M059J (cell line): Measurements from ENCODE around the gene ACTR6. TPM values are rescaled to one million over a fixed set of nuclear protein-coding genes. Genes with fewer than 3 reads are reported as not detected.
"Not testable (repeated sequence)": the region's sequence is repeated elsewhere in the genome, so short reads cannot be mapped to it uniquely, and the experiment has no call there.

Experiments used
- DNase-seq: peaks from one replicate; pipeline ENCODE4 v3.0.0-alpha.2; 2012; ENCODE audit warnings: low read depth
- total RNA-seq: library from RNA; depleted of rRNA; stranded (reverse); fragments of >200 nt; shearing (Covaris generic); gene quantifications from 2 replicates; pipeline ENCODE4 v1.2.3, GENCODE V29; 2014

ACTR6 gene
- total RNA-seq, 1 experiment from 2014 or later, result 28.3 TPM

GRCh38 chr12:100219328-100220109 is 18.9 kb downstream of the ACTR6 start:
- no peak for DNase-seq

DNA sequence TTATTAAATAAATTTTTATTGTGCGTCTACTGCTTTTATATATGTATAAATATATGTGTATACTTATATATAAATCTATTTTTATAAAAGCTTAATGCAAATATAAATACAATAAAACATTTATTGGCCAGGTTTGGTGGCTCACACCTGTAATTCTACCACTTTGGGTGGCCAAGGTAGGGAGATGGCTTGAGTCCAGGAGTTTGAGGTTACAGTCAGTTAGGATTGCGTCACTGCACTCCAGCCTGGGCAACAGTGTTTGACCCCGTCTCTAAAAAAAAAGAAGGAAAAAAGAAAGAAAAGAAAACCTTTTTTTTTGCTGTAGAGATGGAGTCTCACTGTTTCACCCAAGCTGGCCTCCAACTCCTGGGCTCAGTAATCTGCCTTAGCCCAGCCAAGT is 20.9 kb downstream of the ACTR6 start:
- no peak for DNase-seq

DNA sequence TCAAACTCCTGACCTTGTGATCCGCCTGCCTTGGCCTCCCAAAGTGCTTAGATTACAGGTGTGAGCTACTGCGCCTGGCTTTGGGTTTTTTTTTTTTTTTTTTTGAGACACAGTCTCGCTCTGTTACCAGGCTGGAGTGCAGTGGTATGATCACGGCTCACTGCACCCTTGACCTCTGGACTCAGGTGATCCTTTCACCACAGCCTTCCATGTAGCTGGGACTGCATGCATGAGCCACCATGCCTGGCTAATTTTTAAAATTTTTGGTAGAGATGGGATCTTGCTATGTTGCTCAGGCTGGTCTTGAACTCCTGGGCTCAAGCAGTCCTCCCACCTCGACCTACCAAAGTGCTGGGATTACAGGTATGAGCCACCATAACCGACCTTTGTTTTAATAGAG is 21.6 kb downstream of the ACTR6 start:
- DNase-seq, result not testable (repeated sequence)

- no peak for DNase-seq
These were observed 24.9 kb downstream of the ACTR6 start for GRCh38 chr12:100225491-100225890.

DNA sequence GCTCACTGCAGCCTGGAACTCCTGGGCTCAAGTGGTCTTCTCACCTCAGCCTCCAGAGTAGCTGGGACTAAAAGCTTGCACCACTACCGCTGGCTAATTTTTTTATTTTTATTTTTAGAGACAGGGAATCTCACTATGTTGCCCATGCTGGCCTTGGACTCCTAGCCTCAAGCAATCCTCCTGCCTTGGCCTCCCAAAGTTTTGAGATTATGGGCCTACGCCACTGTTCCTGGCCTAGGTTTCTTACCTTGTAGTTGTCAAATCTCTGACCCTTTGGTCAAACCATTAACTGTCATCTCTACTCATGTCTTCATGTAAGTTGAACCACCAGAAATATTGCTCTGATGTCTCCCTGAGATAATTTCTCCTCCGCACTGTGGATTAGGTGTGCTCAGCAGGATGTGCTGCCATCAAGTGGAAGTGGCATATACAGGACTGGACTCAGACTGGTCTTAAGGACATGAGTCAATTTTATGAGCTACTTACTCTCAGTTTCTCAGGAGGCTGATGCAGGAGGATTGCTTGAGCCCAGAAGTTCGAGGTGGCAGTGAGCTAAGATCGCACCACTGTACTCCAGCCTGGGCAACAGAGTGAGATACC is 28.5 kb downstream of the ACTR6 start:
- DNase-seq, result peak; percentile 49

DNA sequence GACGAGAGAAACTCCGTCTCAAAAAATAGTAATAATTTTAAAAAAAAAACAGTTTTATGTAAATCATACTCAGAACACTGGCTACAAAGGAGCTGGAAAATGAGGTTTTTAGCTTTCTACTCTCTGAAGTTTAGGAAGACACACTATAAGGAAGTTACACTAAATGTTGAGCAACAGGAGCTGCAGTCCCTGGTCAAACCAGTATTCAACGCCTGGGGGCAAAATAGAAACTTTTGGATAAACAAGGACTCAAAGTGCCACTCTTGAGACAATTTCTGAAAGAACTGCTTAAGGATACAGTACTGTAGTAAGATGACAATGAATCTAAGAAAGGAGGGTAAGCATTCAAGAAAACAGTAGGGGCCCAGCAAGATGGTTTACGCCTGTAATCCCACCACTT is 29.3 kb downstream of the ACTR6 start:
- DNase-seq, result peak; percentile 73

DNA sequence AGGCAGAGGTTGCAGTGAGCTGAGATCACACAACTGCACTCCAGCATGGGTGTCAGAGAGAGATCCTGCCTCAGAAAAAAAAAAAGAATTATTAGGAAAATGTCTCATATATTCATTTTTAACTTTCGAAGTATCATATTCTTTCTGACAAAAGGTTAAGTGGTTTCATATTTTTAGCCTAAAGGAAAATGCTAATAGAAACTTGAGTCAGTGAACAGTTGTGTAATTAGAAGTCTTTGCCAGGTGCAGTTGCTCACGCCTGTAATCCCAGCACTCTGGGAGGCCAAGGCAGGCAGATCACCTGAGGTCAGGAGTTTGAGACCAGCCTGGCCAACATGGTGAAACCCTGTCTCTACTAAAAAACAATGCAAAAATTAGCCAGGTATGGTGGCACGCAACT is 31.3 kb downstream of the ACTR6 start:
- DNase-seq, result not testable (repeated sequence)

DNA sequence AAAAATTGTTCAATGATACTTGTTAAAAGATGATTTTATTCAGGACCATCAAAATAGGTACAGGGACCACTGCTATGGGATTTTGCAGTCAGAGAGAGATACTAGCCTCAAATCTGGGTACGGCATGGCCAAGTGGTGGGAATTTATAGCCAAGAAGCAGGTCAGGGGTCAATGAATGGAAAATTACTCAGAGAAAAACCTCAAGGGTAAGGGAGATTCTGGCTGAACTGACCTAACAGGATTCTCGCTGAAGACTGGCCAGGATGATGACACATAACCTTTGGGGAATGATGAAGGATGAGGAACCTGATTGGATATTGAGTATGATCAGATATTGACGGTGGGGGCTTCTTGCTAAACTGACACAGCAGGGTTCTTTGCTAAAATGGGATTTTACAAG is 33.6 kb downstream of the ACTR6 start:
- DNase-seq, result peak; percentile 84

DNA sequence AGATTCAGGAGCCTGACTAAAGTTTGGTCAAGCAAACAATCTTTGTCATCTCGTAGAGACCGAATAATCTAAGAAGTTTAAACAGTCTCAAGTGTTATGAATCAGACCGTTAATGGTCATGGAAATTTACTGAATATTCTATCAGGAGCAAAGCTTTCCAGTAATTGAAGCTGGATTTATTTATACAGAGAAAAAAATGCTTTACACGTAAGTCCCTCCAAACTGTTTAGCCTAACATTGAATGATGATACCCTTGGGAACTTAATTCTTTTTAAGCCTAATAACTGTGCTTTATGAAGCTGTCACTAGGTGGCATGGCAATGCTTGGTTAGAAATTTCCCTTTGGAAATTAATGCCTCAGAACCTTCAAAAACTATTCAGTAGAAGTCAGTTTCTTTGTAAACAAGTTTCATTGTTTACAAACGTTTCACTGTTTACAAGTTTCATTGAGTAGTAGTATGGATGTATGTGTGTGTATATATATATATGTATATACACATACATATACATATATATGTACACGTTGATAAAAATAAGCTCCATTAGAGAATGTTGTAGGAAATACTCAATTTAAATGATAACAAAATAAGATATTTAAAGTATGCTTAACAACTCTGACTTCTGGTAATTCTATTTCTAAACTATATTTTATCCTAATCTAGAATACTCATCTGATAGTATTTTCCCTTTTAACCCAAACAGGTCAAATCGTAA is 34.1 kb downstream of the ACTR6 start:
- DNase-seq, result peak; percentile 72

- no peak for DNase-seq
These were observed 38.2 kb downstream of the ACTR6 start for GRCh38 chr12:100238801-100239200.

- no peak for DNase-seq
These were observed 39.0 kb downstream of the ACTR6 start for GRCh38 chr12:100239589-100239988.

DNA sequence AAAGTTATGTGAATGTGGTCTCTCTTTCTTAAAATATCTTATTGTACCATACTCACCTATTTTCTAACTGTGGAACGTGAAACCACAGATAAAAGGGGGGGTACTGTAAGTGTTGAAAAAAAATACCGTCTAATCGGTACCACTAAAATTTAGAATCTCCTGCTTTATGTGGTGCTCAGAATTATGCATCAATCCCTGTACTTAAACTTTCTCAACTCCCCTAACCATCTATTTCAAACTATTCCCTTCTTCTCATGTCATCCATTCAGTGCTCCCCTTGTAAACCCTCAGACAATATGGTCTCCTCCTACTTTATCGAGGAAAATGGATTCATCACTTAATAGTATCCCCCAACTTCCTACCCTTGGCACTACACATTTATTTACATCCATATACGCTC is 42.5 kb downstream of the ACTR6 start:
- no peak for DNase-seq

DNA sequence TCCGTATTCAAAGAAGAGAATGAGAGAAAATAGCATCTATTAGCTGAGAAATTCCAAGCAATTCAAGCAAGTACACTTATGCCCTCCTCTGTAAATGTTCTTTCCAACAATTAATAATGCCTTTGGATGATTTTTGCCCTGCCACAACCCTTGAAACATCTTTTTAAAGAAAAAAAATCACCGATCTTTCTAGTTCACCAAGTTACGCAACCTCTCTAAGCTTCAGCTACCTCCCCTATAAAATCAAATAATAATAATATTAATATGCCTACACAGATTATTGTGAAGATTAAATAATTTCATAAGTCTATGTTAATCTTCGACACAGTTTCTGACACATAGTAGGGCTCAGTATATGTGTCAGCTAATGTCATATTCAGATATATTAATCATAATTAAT is 47.1 kb downstream of the ACTR6 start:
- DNase-seq, result no peak

DNA sequence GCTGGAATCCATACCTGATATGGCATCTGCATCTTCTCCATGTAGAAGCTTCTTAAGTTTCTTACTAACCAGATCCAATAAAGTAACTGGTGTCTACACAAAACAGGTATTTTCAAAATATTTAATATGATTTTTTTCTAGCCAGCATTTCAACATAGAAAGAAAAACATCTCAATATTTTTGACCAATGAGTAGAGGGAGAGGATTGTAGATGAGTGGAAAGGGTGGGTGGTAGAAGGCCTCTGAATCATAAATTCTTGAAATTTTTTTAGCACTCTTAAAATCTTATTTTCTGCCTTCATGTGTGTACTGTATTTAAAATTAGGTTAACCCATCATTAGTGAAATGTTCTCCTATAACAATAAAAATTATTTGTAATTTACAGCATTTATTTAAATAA is 48.3 kb downstream of the ACTR6 start:
- DNase-seq, result no peak

DNA sequence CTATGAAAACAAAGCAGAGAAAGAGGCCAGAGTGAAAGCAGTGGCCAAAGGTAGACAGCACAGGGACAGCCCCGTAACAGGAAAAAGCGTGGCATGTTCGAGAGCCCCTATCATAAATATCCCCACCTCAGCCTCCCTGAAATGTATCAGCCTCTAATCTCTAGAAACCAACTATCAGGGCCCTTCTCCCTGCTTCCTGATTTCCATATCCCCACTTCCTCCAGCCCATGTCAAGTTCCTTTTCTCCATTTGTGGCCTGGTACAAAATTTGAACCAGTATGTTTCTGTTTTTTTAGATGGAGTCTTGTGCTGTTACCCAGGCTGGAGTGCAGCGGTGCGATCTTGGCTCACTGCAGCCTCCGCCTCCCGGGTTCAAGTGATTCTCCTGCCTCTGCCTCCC is 49.3 kb downstream of the ACTR6 start:
- no peak for DNase-seq

DNA sequence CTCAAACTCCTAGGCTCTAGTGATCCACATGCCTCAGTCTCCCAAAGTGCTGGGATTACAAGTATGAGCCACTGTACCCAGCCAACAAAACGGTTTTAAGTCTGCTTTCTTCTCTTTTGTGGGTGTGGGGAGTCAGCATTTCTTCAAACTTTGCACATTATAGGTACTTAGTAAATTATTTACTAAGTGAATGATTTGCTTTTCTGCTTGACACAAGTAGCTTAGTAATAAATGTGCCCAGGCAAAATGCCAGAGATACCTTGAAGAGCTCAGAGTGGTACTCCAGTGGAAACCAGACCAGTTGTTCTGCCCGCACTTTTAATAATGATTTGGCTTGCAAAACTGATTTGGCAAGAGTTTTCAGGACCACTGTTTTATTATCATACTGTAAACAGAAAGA is 51.3 kb downstream of the ACTR6 start:
- no peak for DNase-seq

- no peak for DNase-seq
These were observed 52.8 kb downstream of the ACTR6 start for GRCh38 chr12:100253437-100253836.

- DNase-seq, result no peak
These were observed 54.3 kb downstream of the ACTR6 start for GRCh38 chr12:100254876-100255275.

GRCh38 chr12:100258127-100258526 is 57.5 kb downstream of the ACTR6 start:
- DNase-seq, result no peak

- DNase-seq, result no peak
These were observed 62.5 kb downstream of the ACTR6 start for GRCh38 chr12:100263131-100263530.

- DNase-seq, result not testable (repeated sequence)
These were observed 64.5 kb downstream of the ACTR6 start for GRCh38 chr12:100265107-100265506.

- no peak for DNase-seq
These were observed 65.3 kb downstream of the ACTR6 start for GRCh38 chr12:100265732-100266584.
